K562 (cell line): ENCODE data around the gene NAB1. TPM values are rescaled to one million over a fixed set of nuclear protein-coding genes. Genes with fewer than 3 reads are reported as not detected.

Source experiments
- ATAC-seq: fragments of 200-7000 bp; cut with Tn5 transposase; 3 replicates; pipeline ENCODE4 v1.9.1; 2020; ENCODE audit warnings: moderate library complexity
- BruUV-seq: library from RNA; stranded (reverse); fragments of 400-500 nt; replicated peaks from 2 replicates; lab custom pipeline; 2021; lab: Mats Ljungman, UMichigan
- CTCF ChIA-PET: fragments of 300-600 bp; formaldehyde crosslinking; extraction: SDS; loops from one replicate; lab custom pipeline; 2021; ENCODE audit warnings: low intra/inter-chr PET ratio; lab: Yijun Ruan, JAX
- POLR2A ChIA-PET: fragments of 300-600, 350-650 bp; sonication (Branson Sonifier 250); formaldehyde crosslinking; extraction: SDS; loops from one replicate; lab custom pipeline; 2021; ENCODE audit warnings: antibody characterized with exemption, inconsistent platforms; lab: Yijun Ruan, JAX
- DNase-seq, 4 experiments: peaks; one replicate each; pipeline versions ENCODE4 v3.0.0 to v3.0.0-alpha.2; 2011 to 2018; ENCODE audit warnings: low spot score in 3 of 4, mixed read lengths in 3 of 4; ENCODE audit errors: extremely low read depth in 1 of 4
- FAIRE-seq: peaks from 2 replicates; lab custom pipeline; 2011; peaks lifted over from hg19 to GRCh38; lab: Jason Lieb, UNC
- H2AFZ ChIP-seq: 2 replicates; pipeline ENCODE4 v1.6.0; 2011; ENCODE audit warnings: low read depth, low read length, control low read depth, inconsistent platforms
- H3K27ac ChIP-seq: fragments of 200-600 bp; 3 replicates; pipeline ENCODE4 v1.8.0; 2011; ENCODE audit warnings: low read depth, mild to moderate bottlenecking, control low read depth, inconsistent platforms, low read length, moderate library complexity, mixed read lengths; ENCODE audit errors: extremely low read depth
- H3K27me3 ChIP-seq, 2 experiments: fragments of 300-600 bp in 1 of 2; 2 replicates in 1 of 2; 3 replicates in 1 of 2; pipeline versions ENCODE4 v1.6.0 to v1.8.0; 2011; ENCODE audit warnings: inconsistent platforms in 2 of 2, low read length in 2 of 2, mild to moderate bottlenecking in 1 of 2, mixed read lengths in 1 of 2, moderate library complexity in 1 of 2; ENCODE audit not compliant: control insufficient read depth in 2 of 2, insufficient read depth in 2 of 2
- H3K36me3 ChIP-seq: fragments of 300-600 bp; 3 replicates; pipeline ENCODE4 v1.8.0; 2011; ENCODE audit warnings: mild to moderate bottlenecking, low read length, inconsistent platforms; ENCODE audit not compliant: control insufficient read depth, insufficient read depth
- H3K4me1 ChIP-seq, 2 experiments: fragments of 200-600 bp in 1 of 2; replicated peaks in 1 of 2; 2 replicates in 1 of 2; 3 replicates in 1 of 2; pipeline versions ENCODE4 v1.5.1 to v1.8.0; 2011; ENCODE audit warnings: inconsistent platforms in 2 of 2, low read length in 2 of 2, mild to moderate bottlenecking in 1 of 2, mixed read lengths in 1 of 2, moderate library complexity in 1 of 2; ENCODE audit not compliant: control insufficient read depth in 2 of 2, insufficient read depth in 2 of 2
- H3K4me2 ChIP-seq: 2 replicates; pipeline ENCODE4 v1.6.1; 2011; ENCODE audit warnings: low read length, control low read depth, inconsistent platforms, mixed read lengths; ENCODE audit not compliant: insufficient read depth
- H3K4me3 ChIP-seq: fragments of 200-600 bp; sonication (generic), shearing (Covaris generic); 2 replicates; pipeline ENCODE4 v1.5.1; 2016; ENCODE audit warnings: control low read depth, inconsistent platforms
- H3K79me2 ChIP-seq: fragments of 200-600 bp; 3 replicates; pipeline ENCODE4 v1.8.0; 2011; ENCODE audit warnings: low read length, inconsistent platforms; ENCODE audit not compliant: control insufficient read depth, insufficient read depth
- H3K9ac ChIP-seq, 2 experiments: 2 replicates each; pipeline versions ENCODE4 v1.6.0 to v1.6.1; 2011; ENCODE audit warnings: low read depth in 2 of 2, low read length in 2 of 2, control low read depth in 1 of 2, inconsistent platforms in 1 of 2, mild to moderate bottlenecking in 1 of 2, mixed read lengths in 1 of 2; ENCODE audit not compliant: insufficient read depth in 1 of 2
- H3K9me1 ChIP-seq: one replicate; pipeline ENCODE4 v1.6.0; 2011; ENCODE audit warnings: inconsistent platforms, mild to moderate bottlenecking, low read length, moderate library complexity; ENCODE audit not compliant: control insufficient read depth, insufficient read depth
- H3K9me3 ChIP-seq: replicated peaks from 2 replicates; pipeline ENCODE4 v1.5.1; 2011; ENCODE audit warnings: low read depth, low read length, inconsistent platforms; ENCODE audit not compliant: control insufficient read depth, insufficient read depth
- H4K20me1 ChIP-seq: replicated peaks from 2 replicates; pipeline ENCODE4 v1.6.1; 2011; ENCODE audit warnings: low read length, inconsistent platforms, mixed read lengths; ENCODE audit not compliant: control insufficient read depth, insufficient read depth
- KAT7 ChIP-seq: sonication (generic); formaldehyde crosslinking; IDR thresholded peaks from 2 replicates; pipeline ENCODE4 v1.8.0; 2022; ENCODE audit warnings: missing genetic modification reagents, mild to moderate bottlenecking, borderline replicate concordance
- KDM5B ChIP-seq: fragments of 200-600 bp; sonication (generic); IDR thresholded peaks from 2 replicates; pipeline ENCODE4 v1.6.1; 2012; ENCODE audit warnings: low read depth, mild to moderate bottlenecking, moderate library complexity, low read length, control low read depth, inconsistent platforms; ENCODE audit not compliant: insufficient replicate concordance
- NR2C1 ChIP-seq, 2 experiments: fragments of 450-650 bp; IDR thresholded peaks; 2 replicates each; pipeline ENCODE4 v1.6.1; 2017; ENCODE audit warnings: mild to moderate bottlenecking in 2 of 2, antibody characterized with exemption in 1 of 2, inconsistent platforms in 1 of 2, missing compliant biosample characterization in 1 of 2, missing genetic modification characterization in 1 of 2
- TBL1XR1 ChIP-seq, 2 experiments: IDR thresholded peaks; 2 replicates each; pipeline ENCODE4 v1.6.1; 2012; ENCODE audit warnings: improper control_type of control experiment in 2 of 2, low read length in 2 of 2, mild to moderate bottlenecking in 1 of 2
- TSHZ1 ChIP-seq: fragments of 250-450 bp; sonication (Bioruptor Pico); IDR thresholded peaks from 2 replicates; pipeline ENCODE4 v1.4.0; 2020; ENCODE audit warnings: mild to moderate bottlenecking, moderate library complexity
- WGBS: fragments of 100-300 bp; shearing (Covaris generic); methylation state at CpG from one replicate; pipeline ENCODE4 v1.1.6; 2016; ENCODE audit warnings: low coverage, mixed read lengths; ENCODE audit not compliant: insufficient coverage; ENCODE audit errors: missing lambda C conversion rate; 5-methylcytosine and 5-hydroxymethylcytosine counted together
- in situ Hi-C: fragments of 300-500 bp; cut with MboI; formaldehyde crosslinking; loops from 4 replicates; pipeline ENCODE4 v1.15.0; 2018; ENCODE audit warnings: inconsistent platforms, mixed read lengths
- intact Hi-C: fragments of 100-400 bp; cut with micrococcal nuclease; formaldehyde crosslinking; loops from 2 replicates; pipeline ENCODE4 v1.14.2; 2022
- polyA plus RNA-seq, 8 experiments: library from polyadenylated mRNA; depleted of rRNA in 4 of 8; stranded (reverse) in 5 of 8; unstranded in 3 of 8; fragments of >200 nt; fragmentation: Nextera tagmentation in 2 of 8; fragmentation: Illumina TruSeq in 1 of 8; extraction: Ambion mirVana in 2 of 8; extraction: Trizol in 1 of 8; gene quantifications; 2 replicates each; pipeline versions ENCODE4 v1.2.1 to v1.2.3, GENCODE V29; 2011 to 2014; ENCODE audit warnings: inconsistent platforms in 1 of 8, missing spikeins in 1 of 8
- total RNA-seq, 7 experiments: library from RNA; depleted of rRNA in 6 of 7; stranded (reverse); fragments of >200 nt in 6 of 7; fragmentation: Illumina TruSeq in 2 of 7; extraction: Trizol in 2 of 7; gene quantifications; 2 replicates each; pipeline versions ENCODE4 v1.2.1 to v1.2.3, GENCODE V29; 2011 to 2021; ENCODE audit warnings: low replicate concordance in 1 of 7

Gene NAB1
- total and polyA plus RNA-seq, 9 of the 15 experiments (the other 6 are each of a cell fraction or from before 2014, with no cell fraction given), result 3.1 to 23.0 (median 16.3) TPM

- H3K9ac ChIP-seq, result no peak overlapping the region
- H3K9me3 ChIP-seq, result no peaks in the 10 kb centered on the region
- POLR2A ChIA-PET, result interaction anchor here (0.6 to 1.2 kb wide), 2 partner anchors 19 to 151 kb away, joined by 3 to 4 read pairs; partner anchors contain the start of gene NEMP2
- H3K4me1 ChIP-seq, result no peaks in the 10 kb centered on the region
- no peak for ATAC-seq
- H2AFZ ChIP-seq, result no peak overlapping the region
- no peak overlapping the region for H3K4me3 ChIP-seq
- WGBS, result 100% methylated on average over 3 of the region's 3 CpGs
- H3K27me3 ChIP-seq, result no peaks in the 10 kb centered on the region
- H3K9me1 ChIP-seq, result no peaks in the 10 kb centered on the region
- H3K4me2 ChIP-seq, result no peak overlapping the region
- H3K79me2 ChIP-seq, result peaks cover 7% of the 10 kb centered on the region; the same call in 2 of the 3 replicates
- intact Hi-C loops, result no loop called here
- no peak for FAIRE-seq
- CTCF ChIA-PET, result no interaction called here
- no TSS peak for BruUV-seq
- TF ChIP-seq KAT7 (CRISPR knock-in tag), result no peak
- no peak for TF ChIP-seq NR2C1 (IDR thresholded peaks at IDR 0.05)
- no peak for TF ChIP-seq NR2C1 (tag; IDR thresholded peaks at IDR 0.05)
- H3K36me3 ChIP-seq, result peaks cover 55% of the 10 kb centered on the region; the same call in 2 of the 3 replicates
- in situ Hi-C loops, result loop anchor here (10.0 kb wide), 1 partner anchor 591 kb away; no protein-coding TSS in a partner anchor
- H4K20me1 ChIP-seq, result no peaks in the 10 kb centered on the region
- DNase-seq, result no peak
- H3K27ac ChIP-seq, result no peak overlapping the region
Observed at GRCh38 chr2:190685333-190685732, 36.5 kb downstream of the NAB1 start.

GRCh38 chr2:190693533-190694232 is 44.8 kb downstream of the NAB1 start:
- H3K27me3 ChIP-seq, result no peaks in the 10 kb centered on the region
- FAIRE-seq (no peak), ATAC-seq (no peak), DNase-seq (no peak)
- in situ Hi-C loops, result no loop called here
- ChIA-PET POLR2A (interaction anchor here (1.3 kb wide), 1 partner anchor 32 kb away, joined by 3 read pairs; no protein-coding TSS in a partner anchor), CTCF (no interaction called here)
- no peak overlapping the region for H3K4me2 ChIP-seq
- peaks cover 20% of the 10 kb centered on the region; the same call in 2 of the 3 replicates for H3K36me3 ChIP-seq
- 93% methylated on average over 2 of the region's 2 CpGs for WGBS
- H3K79me2 ChIP-seq, result no peaks in the 10 kb centered on the region
- no peaks in the 10 kb centered on the region for H3K9me1 ChIP-seq
- intact Hi-C loops, result no loop called here
- no peaks in the 10 kb centered on the region; a peak in 1 of 5 replicates for H3K4me1 ChIP-seq
- no peak overlapping the region for H3K27ac ChIP-seq
- no peak overlapping the region for H3K9ac ChIP-seq
- H3K4me3 ChIP-seq, result no peak overlapping the region
- no peaks in the 10 kb centered on the region for H4K20me1 ChIP-seq
- H2AFZ ChIP-seq, result no peak overlapping the region
- BruUV-seq, result no TSS peak
- H3K9me3 ChIP-seq, result no peaks in the 10 kb centered on the region
- TF ChIP-seq TBL1XR1 (IDR thresholded peaks at IDR 0.05; ENCODE audit: low read length in 2 of 2) (no peak), KDM5B (no peak), TSHZ1 (CRISPR knock-in tag) (no peak)
